ENCODE data around the gene INPP4B. TPM values are rescaled to one million over a fixed set of nuclear protein-coding genes. Genes with fewer than 3 reads are reported as not detected.

INPP4B gene
- total RNA-seq, 2 donors from 2014 or later = 18.1 to 19.6 TPM

- no peak for ATAC-seq
- DNase-seq = no peak
- intact Hi-C loops (cut with DNase I, micrococcal nuclease) = no loop called here
Measured at GRCh38 chr4:142465526-142465925, 380.6 kb downstream of the INPP4B start.

GRCh38 chr4:142463206-142463605 is 382.9 kb downstream of the INPP4B start:
- ATAC-seq = peak; percentile 100

GRCh38 chr4:142452161-142452855 is 393.8 kb downstream of the INPP4B start:
- DNase-seq (no peak), ATAC-seq (no peak)
- intact Hi-C loops (cut with DNase I, micrococcal nuclease) = no loop called here

More at GRCh38 chr4:142463206-142463605, 382.9 kb downstream of the INPP4B start:
- intact Hi-C loops (cut with DNase I, micrococcal nuclease) = no loop called here
- peak in 1 of 2 donors; percentile 11 for DNase-seq

GRCh38 chr4:142449771-142450373 is 396.2 kb downstream of the INPP4B start:
- DNase-seq (no peak), ATAC-seq (no peak)
- intact Hi-C loops (cut with DNase I, micrococcal nuclease) = no loop called here

- intact Hi-C loops (cut with DNase I, micrococcal nuclease) = no loop called here
- DNase-seq = no peak
- no peak for ATAC-seq
Measured at GRCh38 chr4:142447009-142447408, 399.1 kb downstream of the INPP4B start.

- intact Hi-C loops (cut with DNase I, micrococcal nuclease) = no loop called here
- ATAC-seq (no peak), DNase-seq (no peak)
Measured at GRCh38 chr4:142443469-142443868, 402.6 kb downstream of the INPP4B start.

GRCh38 chr4:142440093-142440492 is 406.0 kb downstream of the INPP4B start:
- ATAC-seq = no peak
- no peak for DNase-seq
- intact Hi-C loops (cut with DNase I, micrococcal nuclease) = no loop called here

GRCh38 chr4:142435599-142436235 is 410.4 kb downstream of the INPP4B start:
- intact Hi-C loops (cut with DNase I, micrococcal nuclease) = no loop called here
- DNase-seq = peak in 1 of 2 donors; percentile 6

GRCh38 chr4:142434519-142435224 is 411.4 kb downstream of the INPP4B start:
- intact Hi-C loops (cut with DNase I, micrococcal nuclease) = no loop called here
- DNase-seq = no peak
- no peak for ATAC-seq

More at GRCh38 chr4:142435599-142436235, 410.4 kb downstream of the INPP4B start:
- ATAC-seq = no peak

GRCh38 chr4:142428715-142429114 is 417.4 kb downstream of the INPP4B start:
- intact Hi-C loops (cut with DNase I, micrococcal nuclease) = no loop called here
- ATAC-seq (no peak), DNase-seq (no peak)

GRCh38 chr4:142427456-142427855 is 418.6 kb downstream of the INPP4B start:
- intact Hi-C loops (cut with DNase I, micrococcal nuclease) = no loop called here
- ATAC-seq (no peak), DNase-seq (no peak)

- DNase-seq (no peak), ATAC-seq (no peak)
- intact Hi-C loops (cut with DNase I, micrococcal nuclease) = no loop called here
Measured at GRCh38 chr4:142423861-142424260, 422.2 kb downstream of the INPP4B start.

GRCh38 chr4:142420311-142421095 is 425.6 kb downstream of the INPP4B start:
- no peak for DNase-seq
- ATAC-seq = no peak
- intact Hi-C loops (cut with DNase I, micrococcal nuclease) = no loop called here

GRCh38 chr4:142419712-142420111 is 426.4 kb downstream of the INPP4B start:
- intact Hi-C loops (cut with DNase I, micrococcal nuclease) = no loop called here
- ATAC-seq = no peak
- no peak for DNase-seq

- DNase-seq (no peak), ATAC-seq (no peak)
- intact Hi-C loops (cut with DNase I, micrococcal nuclease) = no loop called here
Measured at GRCh38 chr4:142418697-142419096, 427.4 kb downstream of the INPP4B start.

- DNase-seq (no peak), ATAC-seq (no peak)
- intact Hi-C loops (cut with DNase I, micrococcal nuclease) = no loop called here
Measured at GRCh38 chr4:142416711-142417275, 429.3 kb downstream of the INPP4B start.

GRCh38 chr4:142416121-142416520 is 430.0 kb downstream of the INPP4B start:
- DNase-seq = no peak
- ATAC-seq = no peak
- intact Hi-C loops (cut with DNase I, micrococcal nuclease) = no loop called here

- ATAC-seq (no peak), DNase-seq (no peak)
- intact Hi-C loops (cut with DNase I, micrococcal nuclease) = no loop called here
Measured at GRCh38 chr4:142414366-142414990, 431.6 kb downstream of the INPP4B start.
